DMS153 treated with DMSO at 0.1 percent for 48 hours (cell line): ENCODE results near the gene LAMTOR1.
A peak's percentile ranks its signal among the peaks of the same experiment; 100 is the strongest.

Experiments
- DNase-seq: peaks from one replicate; lab custom pipeline; 2025; ENCODE audit not compliant: unreplicated experiment; lab: John Stamatoyannopoulos, UW

The LAMTOR1 gene

DNA sequence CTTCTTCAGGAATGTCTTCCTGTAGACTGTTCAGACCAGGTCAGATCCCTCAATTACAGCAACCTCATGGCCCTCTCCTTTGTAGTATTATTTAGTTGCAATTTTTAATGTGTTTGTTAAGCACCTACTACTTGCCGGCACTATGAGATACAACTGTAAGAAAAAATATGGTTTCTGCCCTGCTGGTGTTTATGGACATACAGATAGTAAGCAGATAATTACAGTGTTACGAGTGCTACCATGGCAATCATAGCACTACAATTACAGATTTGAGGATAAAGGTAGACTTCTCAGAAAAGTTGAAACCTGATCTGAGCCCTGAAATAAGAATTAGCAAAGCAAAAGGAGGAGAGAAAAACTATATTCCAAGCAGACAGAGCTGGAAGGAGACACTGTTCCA is 19.7 kb downstream of the LAMTOR1 start:
- DNase-seq = no peak

DNA sequence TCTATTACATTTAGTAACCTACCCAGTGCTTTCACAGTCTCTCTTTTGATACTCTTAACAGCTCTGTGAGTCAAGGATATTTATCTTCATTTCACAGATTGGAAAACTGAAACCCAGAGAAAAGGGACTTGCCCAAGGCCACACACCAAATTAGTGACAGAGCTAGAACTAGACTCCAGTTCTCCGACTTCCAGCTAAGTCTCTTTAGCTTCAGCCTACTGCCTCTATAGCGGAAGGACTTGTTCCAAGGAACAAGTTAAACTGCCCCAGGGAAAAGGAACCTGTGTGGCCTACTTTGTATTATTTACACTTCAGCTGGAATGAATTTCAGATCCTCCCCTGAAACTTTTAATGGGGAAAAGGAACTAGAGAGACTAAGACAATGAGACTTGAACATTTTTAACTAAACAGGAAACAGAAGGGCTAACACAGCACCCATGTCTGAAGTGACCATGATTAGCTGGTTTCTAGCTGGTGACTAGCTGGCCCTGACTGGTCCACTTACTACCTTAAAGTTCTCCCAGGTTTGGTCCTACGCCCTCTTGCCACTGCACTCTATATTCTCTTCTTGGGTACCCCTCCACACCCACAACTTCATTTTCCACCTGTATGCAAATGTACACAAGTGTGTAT is 21.2 kb downstream of the LAMTOR1 start:
- no peak for DNase-seq

DNA sequence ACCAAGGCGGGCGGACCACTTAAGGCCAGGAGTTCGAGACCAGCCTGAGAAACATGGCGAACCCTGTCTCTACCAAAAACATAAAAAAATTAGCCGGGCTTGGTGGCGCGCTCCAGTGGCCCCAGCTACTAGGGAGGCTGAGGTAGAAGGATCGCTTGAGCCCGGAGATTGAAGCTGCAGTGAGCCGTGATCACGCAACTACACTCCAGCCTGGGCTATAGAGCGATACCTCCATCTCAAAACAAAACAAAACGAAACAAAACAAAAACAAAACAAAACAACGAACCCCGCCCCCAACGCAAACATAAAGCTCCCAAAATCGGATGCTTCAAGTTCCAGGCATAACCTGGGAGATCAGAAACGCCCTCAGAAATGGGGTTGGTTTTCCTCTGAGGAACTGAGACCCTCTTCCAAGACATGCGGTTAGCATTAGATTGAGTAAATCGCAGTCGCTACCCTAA is 21.9 kb downstream of the LAMTOR1 start:
- DNase-seq = no peak

DNA sequence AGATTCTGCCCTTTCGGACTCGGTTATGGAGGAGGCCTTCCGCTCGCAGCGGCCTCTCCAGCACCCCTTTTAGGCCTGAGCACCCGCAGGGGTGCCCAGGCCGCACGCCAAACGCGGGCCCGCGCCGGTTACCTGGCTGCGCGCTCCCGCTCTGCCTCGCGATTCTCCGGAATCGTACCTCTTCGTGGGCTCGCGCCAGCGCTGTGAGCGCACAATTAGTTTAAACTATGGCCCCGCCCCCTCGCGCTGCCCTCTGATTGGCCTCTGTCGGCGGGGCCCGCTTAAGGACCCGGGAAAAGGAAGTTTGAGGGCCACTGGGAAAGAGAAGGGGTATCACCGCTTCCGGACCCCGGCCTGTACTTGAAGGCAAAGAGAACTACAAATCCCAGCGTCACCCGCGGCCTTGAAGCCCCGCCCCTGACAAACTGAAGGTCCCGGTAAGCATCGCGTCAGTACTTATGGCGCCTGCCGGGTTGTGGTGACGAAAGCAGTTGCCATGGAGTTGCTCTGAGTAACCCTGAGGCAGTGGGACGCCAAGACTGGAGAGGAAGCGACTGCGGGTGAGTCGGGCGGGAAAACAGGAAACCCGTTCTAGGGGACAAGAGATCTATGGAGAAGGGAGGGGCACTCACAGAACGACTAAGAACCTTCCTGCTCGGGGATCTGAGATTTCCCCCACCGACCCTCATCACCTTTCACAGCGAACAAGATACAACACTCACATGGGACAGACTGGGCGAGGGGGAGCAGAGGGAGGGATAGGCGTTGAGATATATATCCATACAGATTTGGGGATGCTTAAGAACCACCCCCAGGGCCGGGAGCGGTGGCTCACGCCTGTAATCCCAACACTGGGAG is 22.5 kb downstream of the LAMTOR1 start, which contains the start of the genes LRRC51 and NUMA1:
Gene LRRC51 (plus strand): TSS at position 525 of the 858 bp plus-strand sequence. CDS start 8,234 bp downstream, outside the sequence.
Gene NUMA1 (minus strand): TSS at position 217 of the 858 bp plus-strand sequence. CDS start 44,599 bp downstream, outside the sequence.
- peak; percentile 99 for DNase-seq

DNA sequence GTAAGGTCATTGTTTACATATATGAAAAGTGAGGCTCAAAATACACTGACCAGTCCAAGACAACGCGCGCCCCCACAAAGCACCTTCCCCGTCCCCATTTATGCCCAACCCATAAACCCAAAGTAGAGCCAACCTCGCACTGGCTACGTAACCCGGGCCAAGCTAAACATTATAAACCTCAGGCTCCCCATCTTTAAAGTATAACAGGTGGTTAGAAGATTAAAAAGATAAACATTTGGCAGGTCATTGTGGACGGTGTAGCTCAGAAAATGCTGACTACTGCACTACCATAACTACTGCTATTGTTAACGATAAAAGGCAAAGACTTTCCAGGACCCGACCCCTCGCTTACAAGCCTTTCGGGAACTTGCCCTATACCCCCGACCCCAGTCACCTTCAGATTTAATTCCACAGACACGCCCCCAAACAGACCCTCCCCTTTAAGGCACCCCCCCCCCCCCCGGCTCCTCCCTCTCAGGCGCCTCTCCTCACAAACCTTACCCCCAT is 23.2 kb downstream of the LAMTOR1 start:
- no peak for DNase-seq

DNA sequence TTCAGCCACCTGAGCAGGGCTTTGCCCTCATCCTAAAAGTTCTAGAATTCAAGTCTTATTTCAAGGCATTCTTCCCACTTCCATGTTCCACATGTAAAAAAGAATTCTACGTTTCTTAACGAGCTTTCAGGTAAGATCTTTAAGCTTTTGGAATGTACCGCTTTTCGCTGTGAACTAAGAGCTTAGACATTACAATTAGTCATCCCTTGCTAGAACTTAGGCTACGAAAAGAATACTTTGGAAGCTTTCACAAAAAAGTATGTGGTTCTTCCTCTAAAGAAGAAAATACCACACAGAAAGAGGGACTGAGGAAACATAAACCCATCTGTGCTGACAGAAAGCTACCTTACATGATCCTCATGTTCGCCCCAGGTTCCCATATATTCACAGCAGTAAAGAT is 24.6 kb downstream of the LAMTOR1 start:
- no peak for DNase-seq

DNA sequence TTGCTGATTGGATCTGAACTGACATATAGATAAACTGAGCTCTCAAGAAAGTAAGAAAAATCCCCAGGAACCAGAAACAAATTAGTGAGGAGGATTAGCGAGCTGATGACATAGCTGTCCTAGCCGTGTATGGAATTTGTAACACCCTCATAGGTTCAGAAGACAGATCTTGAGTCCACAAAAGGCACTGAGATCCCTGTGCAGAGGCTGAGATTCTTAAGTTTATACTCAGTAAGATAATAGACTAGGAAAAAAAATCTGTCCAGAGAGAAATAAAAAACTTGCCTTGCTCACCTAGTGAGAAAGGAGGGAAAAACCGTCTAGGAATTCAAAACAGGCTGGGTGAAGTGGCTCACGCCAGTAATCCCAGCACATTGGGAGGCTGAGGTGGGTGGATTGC is 27.3 kb downstream of the LAMTOR1 start:
- DNase-seq = no peak

DNA sequence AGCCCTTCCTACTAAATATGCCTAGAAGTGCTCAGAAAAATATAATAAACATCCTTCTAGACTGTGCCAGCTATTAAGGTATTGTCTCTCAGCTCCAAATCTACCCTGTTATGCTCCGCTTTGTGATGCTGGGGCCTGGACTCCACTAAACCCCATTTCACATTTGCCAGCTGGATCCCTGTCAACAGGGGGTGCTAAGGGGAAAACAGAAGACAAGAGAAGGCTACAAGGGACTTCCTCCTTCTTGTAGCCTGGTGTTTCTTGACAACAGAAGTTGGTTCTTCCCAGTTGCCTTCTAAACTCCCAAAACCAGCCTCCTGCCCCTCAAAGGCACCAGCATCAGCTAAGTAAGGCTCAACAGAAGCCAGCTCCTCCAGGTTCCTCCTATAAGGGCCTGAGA is 28.0 kb downstream of the LAMTOR1 start:
- DNase-seq = no peak

DNA sequence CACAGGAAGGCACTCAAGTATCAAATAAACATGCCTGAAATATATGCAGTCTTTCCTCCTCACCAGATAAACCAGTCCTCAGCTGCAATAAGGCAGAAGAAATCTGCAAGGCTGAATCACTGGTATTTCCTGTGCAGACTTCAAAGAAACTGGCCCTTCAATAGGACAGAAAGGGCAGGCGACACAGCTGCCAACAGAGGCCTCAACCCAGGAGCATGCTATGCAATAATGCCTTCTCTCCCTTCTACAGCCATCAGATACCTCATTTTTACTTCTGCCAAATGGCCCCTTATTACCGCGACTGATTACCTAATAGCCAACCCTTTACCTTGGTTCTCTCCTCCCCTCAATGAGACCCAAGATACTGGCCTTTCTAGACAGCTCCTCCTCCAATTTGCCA is 30.7 kb downstream of the LAMTOR1 start:
- DNase-seq = no peak

DNA sequence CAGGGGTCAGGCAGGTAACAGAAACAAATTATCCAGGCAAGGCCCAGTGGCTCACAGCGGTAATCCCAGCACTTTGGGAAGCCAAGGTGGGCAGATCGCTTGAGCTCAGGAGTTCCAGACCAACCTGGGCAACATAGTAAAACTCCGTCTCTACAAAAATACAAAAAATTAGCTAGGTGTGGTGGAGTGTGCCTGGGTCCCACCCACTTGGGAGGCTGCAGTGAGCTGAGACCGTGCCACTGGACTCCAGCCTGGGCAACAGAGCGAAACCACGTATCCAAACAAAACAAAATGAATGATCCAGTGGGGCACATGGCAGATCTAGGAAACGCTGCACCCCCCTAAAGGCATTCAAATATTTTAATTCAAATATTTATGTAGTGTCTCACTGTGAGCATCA is 32.6 kb downstream of the LAMTOR1 start:
- no peak for DNase-seq

DNA sequence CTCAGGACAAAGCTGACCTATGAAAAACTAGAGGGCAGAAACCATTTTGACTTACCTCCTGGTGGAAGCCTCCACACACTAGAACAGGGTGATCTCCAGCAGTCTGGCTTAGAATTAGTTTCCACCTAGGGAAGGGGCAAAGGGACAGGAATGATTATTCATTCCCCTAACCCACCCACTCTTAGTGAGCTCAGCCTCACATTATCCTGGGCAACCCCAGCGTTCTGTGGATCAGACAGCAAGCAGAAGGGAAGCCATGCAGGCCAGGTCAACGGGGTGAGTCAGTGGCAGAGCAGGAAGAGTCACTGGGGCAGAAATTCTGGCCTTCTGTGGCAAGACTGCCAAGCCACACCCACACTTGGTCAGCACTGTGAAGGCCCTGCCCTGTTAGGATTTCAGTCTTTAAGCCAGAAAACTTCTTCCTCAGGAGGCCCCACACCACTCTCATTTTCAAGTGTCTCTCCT is 33.3 kb downstream of the LAMTOR1 start:
- no peak for DNase-seq

DNA sequence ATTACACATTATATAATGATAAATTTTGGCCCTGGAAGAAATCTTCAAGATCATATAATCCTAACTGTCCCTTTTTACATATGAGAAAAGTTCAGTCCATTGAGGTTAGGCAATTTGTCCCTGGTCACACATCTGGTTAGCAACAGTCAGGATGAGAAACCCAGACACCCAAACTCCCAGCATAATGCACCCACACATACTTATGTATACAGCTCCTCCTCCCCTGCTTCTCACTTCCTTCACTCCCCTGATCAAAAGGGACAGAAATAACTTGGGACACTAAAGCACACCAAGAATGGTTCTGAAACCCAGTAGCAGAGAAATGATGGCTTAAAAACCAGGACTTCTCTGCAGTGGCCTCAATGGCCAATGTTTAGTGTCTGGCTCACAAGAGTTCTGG is 33.9 kb downstream of the LAMTOR1 start:
- no peak for DNase-seq

DNA sequence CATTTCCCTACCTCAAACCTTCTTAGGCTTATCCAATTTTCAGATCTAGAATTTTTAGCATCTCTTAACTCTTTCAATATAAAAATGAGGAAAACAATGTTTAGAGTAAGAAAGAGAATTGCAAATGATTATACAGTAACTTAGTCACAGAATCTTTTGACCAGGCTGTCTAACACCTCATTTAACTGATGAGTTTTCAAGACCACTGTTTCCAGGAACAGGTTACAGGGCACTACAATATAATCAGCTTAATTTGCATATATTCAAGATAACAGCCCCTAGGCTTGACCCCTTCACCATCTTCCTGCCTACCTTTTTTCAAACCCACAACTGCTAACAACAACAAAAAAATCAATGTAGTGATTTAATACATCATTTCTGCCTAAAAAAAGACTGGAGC is 35.4 kb downstream of the LAMTOR1 start:
- DNase-seq = no peak

DNA sequence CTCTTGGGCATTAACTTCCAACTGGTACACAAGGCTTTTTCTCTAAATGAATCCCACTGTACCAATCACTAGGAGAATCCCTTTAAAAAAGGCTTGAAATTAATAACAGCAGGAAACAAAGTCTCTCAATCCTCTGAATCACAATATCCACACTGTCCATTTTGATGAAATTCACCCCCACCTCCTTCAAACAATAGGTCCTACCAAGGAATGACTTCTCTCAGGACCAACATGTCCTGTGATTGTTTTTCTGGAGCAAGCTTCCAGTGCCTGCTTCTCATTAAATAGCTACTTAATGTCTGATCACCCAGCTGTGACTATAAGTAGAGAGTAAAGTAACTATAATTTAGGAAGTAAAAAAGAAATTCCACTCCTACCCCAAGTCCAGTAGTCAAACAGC is 35.8 kb downstream of the LAMTOR1 start:
- DNase-seq = no peak

DNA sequence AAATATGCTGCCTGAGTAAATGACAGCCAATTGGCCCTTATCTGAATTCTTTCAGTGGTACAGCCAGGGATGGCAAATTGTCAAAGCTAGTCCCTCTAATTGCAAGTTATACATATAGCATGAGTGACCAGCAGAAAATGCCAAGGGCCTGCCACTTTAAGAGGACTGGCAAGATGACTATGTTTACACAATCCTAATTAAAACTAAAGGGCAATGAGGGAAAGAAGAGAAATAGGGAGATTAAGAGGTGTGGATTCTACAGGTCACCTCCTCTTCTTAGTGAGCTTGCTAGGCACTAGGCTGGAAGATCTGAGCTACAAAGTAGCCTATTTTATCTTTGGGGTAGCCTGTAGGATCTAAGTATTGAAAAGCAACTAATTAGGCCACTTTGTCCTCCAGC is 36.2 kb downstream of the LAMTOR1 start:
- no peak for DNase-seq

DNA sequence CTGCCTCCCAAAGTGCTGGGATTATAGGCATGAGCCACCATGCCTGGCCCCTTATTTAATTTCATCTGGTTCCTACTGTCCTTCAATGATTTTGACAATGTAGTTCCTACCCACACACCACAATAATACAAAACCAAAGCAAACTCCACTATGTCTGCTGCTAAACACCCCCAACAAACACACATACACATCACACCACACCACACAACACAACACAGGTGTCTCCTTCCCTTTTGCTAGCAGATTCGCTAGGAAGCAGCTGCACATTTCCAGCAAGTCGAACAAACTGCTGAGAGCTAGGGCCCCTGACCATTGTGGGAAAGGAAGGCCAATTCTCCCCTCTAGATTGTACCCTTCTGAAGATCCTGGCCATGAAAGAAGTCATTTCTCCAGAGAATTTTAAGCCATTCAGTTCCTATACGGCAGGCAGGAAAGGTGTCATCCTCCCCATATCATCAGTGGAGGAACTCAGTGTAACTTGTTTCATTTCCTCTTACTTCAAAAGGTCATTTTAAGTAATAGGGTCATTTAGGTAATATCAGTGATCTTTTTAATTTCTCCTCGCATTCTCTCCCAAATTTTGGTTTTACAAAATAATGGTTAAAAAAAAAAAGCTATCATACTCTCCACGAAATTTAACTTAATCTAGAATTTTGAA is 41.2 kb downstream of the LAMTOR1 start:
- DNase-seq = no peak

DNA sequence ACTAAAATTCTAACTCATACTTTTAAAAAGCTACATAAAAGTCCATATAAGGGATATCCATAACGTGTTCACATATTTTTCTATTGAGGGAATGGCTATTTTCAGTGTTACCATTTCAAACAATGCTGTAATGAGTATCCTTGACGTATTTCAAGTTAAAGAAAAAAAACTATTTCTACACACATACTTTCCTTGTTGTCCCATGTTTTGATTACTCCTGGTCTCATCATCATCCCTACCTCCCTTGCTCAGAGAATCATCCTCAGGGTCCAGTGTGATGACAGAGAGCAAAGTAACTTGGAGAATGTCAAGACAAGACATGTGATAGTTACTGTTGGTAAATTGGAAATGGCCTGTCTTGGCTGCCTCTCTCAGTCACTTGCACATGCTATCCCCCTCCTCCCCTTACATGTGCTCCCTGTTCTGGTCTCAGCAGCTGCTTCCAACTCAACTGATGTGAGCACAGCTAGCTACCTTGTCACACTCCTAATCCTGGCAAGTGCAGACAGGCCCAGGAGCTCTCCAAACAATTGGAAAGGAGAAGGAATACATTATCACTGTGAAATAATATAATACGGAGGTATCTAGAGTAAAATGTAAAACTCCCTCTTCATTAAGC is 44.6 kb downstream of the LAMTOR1 start:
- no peak for DNase-seq

DNA sequence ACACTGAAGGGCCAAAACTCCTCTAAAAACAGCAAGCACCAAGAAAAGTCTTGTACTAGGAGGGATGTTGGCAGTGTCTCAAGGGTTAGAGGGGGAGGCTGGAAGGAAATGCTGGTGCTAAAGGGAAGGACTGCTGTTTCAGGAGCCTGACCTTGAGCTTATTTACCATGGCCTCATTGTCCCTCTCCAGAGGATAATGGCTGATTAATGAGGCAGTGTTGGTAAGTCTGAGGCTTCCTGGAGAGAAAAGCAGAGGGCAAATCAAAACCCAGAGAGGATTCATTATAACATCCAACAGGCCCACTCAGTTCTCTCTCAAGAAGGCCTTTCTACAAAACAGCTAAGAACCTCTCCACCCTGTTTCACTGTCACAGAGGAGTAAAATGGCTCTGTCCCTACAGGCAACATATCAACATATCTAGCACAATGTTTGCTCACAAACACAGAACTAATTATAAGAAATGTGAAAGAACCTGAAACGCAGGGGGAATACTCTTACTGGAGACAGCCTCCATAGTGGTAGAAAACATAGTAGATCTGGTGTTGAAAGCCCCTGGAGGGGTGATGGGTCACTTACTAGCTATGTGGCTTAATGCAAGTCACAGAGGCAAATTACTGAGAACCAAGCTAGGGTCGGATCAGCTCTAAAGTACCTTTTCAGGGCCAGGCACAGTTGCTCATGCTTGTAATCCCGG is 54.2 kb downstream of the LAMTOR1 start:
- DNase-seq = no peak
